Central memory CD4-positive, alpha-beta T cell (primary cell): ENCODE data around the gene UPK3A.
"Not testable (repeated sequence)": the region's sequence is repeated elsewhere in the genome, so short reads cannot be mapped to it uniquely, and the experiment has no call there.

Experiments used
- DNase-seq: peaks from one replicate; pipeline ENCODE4 v3.0.0; 2022

UPK3A gene

DNA sequence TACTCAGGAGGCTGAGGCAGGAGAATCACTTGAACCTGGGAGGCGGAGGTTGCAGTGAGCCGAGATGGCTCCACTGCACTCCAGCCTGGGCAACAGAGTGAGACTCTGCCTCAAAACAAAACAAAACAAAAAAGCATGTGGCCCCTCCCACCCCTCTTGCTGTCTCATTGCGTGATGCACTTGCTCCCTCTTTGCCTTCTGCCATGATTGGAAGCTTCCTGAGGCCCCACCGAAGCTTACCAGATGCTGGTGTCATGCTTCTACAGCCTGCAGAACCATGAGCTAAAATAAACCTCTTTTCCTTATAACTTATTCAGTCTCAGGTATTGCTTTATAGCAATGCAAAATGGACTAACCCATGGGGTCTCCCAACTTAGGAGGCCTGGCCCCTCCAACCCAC lies 26.8 kb upstream of the UPK3A start:
- not testable (repeated sequence) for DNase-seq

DNA sequence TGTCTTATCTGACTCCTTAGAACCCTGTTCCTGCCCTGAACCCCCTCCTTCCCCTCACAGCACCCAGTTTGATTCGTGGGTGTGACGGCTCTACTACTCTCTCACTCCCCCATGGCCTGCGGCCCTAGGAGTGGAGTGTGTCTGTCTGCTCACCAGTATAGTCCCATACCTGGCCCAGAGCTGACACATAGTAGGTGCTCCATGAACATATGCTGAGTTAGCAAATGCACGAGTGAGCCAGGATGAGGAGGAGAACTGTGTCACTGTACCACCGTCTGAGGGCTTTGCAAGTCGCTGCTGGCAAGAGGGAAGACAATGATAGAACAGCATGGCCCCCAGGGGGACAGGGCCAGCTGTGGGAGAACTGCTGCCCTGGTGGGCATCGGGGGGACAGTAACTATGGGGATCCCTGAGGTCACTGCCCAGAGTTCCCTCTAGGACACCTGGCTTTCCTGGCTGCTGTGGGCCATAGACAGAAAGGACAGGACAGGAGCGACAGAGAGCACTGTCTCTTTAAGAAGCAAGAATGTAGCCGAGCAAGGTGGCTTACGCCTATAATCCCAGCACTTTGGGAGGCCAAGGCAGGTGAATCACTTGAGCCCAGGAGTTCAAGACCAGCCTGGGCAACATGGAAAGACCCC lies 24.9 kb upstream of the UPK3A start:
- no peak for DNase-seq

DNA sequence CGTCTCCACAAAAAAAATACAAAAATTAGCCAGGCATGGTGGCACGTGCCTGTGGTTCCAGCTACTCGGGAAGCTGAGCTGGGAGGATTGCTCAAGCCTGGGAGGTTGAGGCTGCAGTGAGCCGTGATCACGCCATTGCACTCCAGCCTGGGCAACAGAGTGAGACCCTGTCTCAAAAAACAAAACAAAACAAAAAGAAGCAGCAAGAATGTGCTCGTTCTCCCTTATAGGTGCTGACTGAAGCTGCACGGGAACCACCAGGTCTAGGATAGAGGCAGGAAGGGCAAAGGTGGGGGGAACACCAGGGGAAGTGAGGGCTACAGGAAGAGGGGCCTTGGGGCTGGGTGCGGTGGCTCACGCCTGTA lies 24.4 kb upstream of the UPK3A start:
- not testable (repeated sequence) for DNase-seq

DNA sequence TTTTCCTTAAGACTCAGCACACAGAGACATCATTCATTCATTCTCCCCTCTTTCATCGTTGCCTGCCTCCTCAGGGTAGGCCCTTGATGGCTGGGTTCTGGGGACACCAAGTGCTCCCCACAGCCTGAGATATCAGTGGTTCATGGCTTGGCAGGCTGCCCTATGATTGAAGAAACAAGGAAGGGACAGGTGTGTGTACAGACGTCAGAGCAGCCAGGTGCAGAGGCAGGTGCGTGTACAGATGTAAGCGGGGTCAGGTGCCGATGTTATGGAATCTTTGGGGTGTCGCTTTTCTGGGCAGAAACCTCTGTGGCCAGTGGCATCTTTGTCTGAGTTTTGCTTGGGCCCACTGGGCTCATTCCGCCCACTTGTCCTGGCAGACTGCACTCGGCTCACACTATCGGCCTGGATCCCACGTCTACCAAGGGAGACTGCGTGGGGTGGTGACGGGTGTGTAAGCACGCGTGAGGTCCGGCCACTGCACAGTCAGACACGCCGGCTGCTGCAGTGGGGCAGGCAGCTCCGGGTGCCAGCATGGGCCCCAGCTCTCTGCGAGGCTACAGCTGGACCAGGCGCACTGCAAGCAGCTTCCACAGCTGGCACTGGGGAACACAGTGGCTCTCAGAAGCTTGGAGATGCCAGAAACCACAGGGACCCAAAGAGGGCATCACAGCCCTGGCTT lies 23.2 kb upstream of the UPK3A start:
- DNase-seq = no peak

DNA sequence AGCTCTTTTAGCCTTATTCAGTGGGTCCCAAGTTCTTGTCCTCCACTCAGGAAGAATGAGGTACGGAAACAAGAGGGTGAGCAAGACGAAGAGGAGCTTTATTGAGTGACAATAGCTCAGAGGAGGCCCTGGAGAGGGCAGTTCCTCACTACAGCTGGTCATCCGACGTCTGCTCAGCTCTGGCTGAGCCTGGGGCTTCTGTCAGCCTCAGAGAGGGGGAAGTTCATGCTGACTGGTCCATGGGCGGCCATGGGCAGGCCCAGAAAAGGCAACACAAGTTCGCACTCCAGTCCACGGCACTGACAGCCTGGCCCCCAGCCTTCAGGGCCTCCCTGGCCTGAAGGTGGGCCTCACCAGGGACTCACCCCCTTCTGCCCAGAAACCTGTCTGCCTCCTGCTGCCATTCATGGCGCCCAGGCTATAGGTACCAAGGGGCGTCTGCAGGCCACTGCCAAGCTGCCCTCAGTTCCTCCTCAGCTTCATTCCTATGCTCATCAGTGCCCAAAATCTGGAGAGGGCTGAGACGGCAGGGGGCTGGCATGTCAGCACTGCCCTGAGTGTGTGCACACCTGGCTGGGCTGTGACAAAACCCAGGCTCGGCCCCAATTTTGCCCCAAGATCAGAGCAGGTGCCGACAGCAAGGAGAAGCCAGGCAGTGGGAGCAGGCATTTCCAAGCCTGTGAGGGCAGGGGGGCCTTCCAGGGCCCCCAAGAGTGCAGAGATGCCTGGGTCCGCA lies 22.4 kb upstream of the UPK3A start:
- DNase-seq = no peak

DNA sequence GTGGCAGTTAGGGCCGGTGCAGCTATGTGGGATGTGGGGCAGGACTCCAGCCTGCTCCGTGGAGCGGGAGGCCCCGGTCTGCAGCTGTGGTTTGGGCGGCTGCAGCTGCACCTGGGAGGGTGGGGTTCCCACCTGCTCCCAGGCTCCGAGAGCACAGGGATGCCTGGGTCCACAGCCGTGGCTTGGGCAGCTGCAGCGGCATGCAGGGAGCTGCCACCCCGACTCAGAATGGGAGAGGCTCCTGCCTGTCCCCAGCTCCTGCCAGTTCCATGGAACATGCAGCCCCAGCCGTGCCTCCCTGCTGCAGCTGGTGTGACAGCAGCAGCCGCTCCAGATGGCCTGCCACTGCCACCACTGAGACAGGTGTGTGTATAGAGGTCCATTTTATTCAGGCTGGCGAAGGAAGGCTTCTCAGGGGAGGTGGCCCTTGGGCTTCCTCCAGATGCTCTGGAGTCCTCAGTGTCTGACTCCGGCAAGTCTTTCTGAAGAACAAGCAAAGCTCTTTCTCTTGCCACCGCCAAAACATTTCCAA lies 21.8 kb upstream of the UPK3A start:
- no peak for DNase-seq

DNA sequence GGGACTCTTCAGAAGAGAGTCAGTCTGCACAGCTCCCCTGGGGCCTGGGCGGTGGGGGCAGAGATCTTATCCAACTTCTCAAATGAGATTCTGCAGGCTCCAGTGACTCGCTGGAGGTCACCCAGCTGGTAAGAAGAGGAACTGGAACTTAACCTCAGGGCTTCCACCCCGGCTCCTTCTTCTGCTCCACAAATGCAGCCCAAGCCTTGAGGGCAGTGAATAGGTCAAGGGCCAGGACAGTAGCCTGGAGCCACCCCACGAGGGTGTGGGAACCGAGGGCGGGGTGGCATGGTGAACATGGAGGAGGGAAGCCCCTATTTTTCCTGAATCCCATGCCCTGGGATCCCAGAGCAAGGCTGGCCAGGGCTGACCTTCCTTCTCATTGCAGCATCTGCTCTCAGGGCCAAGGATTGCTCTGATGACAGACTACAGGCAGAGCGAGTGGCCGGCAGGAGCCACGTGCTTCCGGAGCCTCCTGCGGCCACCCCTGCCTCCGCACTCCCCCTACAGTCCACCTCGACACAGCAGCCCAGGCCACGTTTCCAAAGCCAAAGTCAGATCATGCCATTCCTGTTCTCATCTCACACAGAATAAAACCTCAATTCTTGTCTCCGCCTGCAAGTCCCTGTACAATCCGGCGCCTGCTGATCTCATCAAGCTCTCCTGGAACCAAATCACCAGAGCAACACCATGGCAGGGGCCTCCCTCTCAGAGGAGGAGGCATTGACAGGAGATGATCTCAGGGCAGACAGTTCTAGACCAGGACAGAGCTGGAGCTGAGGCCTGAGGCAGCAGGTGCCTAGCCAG lies 21.1 kb upstream of the UPK3A start:
- DNase-seq = no peak

DNA sequence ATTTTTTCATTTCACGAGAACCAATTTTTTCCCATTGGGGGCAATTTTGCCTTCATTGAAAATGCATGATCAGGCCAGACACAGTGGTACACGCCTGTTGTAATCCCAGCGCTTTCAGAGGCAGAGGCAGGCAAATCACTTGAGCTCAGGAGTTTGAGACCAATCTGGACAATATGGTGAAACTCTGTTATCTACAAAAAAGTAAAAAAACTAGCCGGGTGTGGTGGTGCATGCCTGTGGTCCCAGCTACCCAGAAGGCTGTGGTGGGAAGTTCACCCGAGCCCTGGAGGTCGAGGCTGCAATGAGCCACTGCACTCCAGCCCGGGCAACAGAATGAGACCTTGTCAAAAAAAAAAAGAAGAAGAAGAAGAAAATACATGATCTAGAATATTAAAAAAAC lies 19.2 kb upstream of the UPK3A start:
- no peak for DNase-seq

DNA sequence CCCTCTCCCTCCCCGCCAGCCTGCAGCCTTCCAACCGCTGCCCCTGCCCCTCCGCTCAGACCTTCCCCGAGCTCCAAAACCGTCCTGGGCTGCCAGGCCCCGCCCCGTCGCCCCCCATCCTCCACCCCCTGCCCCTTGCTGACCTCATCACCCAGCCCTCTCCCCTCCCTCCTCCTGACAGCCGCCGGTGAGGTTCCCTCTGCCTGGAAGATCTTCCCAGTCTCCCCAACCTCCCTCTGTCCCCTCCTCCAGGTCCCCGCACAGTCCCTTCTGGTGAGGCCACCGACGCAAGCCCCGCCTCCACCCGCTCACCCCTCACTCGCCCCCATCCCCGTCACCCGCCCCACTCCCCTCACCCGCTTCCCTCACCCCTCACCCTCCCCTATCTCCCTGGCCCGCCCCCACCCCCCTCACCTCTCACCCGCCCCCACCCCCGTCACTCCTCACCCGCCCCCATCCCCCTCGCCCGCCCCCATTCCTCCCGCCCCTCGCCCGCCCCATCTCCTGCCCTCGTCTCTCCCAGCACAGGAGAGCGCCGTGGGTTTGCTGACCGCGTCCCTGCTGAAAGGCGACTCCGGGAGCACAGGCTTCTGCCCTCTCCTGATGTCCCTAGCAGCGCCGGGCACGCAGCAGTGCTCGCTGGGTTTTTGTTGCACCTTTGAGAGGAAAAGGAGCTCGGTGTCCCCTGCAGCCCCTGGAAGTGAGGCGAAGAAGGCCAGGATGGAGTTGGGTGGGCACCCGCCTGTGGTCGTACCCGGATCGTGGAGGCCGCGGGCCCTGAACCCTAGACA lies 16.4 kb upstream of the UPK3A start:
- DNase-seq = no peak

DNA sequence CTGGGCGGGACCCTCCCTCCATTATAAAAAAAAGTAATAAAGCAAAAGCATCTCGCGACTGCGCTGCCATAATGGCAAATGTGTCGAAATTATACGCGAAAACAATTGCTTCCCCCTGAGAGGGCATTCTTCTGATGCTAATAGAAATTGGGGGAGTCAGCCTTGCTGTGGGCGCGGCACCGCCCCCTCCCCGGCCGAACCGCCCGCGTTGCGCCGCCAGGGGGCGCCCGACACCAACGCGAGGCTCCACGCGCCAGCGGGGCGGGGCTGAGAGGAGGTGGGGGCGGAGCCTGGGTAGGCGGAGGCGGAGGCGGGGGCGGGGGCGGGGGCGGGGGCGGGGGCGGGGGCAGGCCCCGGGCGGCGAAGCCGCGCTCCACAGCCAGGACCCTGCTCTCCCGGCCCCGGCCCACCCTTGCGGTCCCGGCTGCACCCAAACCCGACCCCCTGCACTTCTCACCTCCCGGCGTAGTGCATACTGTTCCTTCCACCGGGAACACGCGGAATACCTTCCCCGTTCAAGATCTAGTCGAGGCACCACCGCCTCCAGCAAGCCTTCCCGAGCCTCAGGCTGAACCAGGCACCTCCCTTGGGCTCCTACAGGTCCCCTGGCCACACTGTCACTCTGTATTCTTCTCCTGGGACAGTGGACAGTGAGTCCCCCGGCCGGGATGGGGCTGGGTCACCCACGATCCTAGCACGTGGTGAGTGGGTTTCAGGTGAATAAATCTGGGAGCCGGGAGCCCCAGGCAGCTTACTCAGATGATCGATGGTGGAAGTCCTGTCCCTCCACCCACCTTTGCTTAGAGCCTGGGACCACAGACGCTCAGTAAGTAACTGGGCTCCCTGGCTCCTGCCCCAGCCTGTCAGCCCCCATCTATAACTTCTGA lies 15.5 kb upstream of the UPK3A start:
- DNase-seq = peak; percentile 87

DNA sequence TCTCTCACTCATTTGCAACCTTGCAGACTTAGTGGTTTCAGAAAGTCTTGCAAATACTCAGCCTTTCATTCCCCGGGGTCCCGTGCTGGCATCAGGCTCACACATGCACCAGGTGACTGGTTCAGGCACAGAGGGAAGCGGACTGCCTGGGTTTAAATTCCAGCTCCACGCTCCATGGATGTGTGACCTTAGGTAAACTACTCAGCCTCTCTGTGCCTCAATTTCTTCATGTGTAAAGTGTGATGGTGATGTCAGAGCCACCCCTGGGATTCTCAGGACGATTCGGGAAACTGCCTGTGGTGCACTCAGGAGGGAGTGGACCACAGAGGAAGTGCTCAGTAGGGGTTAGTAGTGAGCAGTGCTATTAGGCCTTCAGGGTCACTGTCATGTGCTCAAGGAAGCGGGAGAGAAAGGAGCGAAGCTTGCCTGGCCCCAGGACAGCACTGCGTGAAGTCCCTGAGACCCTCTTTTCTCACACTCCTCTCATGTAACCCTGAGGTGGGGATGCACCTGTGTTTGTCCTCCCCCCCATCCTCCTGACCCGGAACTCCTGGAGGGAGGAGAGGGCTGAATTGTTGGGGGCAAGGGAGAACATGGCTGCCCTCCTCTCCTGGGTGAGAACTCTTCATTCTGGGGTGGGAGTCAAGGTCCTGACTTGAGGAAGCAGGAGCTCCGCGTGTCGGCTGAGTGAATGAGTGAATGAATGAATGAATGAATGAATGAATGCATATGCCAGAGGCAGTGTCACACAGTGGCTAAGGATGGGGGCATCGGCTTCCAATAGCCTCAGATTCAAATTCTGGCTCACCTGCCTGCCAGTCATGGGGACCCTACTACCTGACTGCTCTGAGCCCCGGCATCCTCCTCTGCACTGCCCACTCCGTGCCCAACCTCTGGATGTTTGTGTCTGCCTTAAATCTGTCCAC lies 14.4 kb upstream of the UPK3A start:
- DNase-seq = no peak

DNA sequence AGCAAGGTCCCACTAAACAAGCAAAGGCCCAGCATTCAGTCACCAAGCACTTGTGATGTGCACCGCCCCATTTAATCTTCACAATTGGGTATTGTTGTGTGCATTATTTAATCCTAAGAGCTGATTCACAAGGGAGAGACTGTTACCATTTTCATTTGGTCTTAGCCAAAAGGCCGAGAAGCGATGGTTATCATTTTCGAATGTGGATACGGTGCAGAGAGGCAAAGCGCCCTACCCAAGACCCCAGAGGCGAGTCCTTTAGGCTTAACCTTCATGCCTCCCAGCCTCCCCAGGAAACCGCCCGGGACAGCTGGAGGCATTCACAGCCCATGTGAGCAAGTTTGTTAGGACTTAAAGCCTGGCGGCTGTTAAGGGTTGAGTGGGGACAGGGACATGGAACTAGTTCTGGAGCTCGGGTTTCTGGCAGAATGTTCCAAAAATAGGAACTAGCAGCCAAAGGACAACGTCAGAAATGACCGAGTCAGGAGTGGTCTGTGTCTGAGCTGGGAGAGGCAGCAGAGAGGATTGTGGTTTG lies 13.0 kb upstream of the UPK3A start:
- no peak for DNase-seq

DNA sequence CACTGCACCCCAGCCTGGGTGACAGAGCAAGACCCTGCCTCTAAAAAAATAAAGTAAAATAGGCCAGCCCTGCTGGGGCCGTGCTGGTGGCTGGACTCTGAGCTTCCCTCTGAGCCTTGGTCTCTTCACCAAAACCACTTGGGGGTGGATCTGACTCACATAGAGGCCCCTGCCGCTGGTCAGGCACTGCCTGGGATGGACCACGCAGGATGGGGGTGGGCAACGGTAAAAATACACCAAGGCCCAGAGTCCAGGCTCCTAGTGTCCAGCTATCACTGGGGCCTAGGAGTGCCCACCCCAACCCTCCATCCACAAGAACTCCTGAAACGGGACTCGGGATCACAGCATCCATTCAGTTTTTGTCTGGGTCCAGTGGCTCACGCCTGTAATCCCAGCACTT lies 12.3 kb upstream of the UPK3A start:
- no peak for DNase-seq

DNA sequence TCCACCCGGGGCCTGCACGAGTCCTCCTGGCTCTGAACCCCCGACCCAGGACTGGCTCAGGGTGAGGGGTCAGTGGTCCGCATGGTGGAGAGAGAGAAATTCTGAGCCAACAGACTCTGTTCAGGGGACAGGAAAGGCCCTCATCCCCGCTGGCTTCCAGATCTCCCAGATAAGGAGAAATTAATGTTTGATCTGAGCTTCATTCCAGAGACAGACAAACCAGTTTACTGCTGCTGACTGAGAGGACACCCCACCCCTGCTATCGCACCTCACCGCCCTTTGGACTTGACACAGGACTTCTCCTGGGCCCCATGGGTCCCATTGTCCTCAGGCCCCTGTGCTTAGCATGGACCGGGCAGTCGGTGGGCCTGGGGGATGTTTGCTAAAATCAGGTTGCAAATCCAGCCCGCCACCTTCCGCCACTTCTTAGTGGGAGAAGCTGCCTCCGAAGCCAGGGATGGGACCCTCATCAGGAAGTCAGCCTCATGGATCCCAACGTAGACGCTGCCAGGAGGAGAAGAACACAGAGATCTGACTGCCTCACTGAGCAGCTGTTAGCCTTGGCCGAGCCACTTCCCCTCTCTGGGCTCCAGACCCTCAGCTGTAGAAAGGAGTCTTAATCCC lies 11.2 kb upstream of the UPK3A start:
- no peak for DNase-seq

DNA sequence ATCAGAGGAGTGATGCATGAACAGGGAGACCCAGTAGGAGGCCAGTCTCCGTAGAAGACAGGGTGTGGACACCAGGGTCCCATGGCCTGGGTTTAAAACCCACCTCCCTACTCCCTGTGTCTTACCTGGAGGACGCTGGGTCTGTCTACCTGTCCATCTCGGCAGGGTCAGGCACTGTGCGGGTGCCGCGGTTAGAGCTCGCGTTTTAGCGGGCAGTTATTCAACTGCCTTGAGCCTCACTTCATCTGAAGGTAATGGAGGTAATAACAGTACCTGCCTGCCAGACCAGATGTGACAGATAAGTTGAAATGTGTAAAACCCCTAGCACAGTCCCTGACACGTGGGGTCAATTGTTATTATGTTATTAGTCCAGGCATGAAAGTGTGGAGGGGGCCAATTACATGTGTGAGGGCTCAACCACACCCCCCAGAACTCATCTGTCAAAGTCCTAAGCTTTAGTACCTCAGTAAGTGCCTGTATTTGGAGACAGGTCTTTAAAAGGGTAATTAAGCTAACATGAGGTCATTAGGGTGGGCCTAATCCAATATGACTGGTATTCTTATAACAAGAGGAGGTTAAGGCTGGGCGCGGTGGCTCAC lies 8.1 kb upstream of the UPK3A start:
- no peak for DNase-seq

DNA sequence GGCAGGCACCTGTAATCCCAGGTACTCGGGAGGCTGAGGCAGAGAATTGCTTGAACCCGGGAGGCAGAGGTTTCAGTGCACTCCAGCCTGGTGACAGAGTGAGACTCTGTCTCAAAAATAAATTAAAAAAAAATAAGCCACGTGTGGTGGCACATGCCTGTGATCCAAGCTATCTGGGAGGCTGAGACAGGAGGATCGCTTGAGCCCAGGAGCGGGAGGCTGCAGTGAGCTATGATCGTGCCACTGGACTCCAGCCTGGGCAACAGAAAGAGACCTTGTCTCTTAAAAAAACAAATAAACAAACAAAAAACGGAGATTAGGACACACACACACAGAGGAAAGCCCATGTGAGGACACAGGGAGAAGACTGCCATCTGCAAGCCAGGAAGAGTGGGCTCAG lies 7.0 kb upstream of the UPK3A start:
- DNase-seq = not testable (repeated sequence)

DNA sequence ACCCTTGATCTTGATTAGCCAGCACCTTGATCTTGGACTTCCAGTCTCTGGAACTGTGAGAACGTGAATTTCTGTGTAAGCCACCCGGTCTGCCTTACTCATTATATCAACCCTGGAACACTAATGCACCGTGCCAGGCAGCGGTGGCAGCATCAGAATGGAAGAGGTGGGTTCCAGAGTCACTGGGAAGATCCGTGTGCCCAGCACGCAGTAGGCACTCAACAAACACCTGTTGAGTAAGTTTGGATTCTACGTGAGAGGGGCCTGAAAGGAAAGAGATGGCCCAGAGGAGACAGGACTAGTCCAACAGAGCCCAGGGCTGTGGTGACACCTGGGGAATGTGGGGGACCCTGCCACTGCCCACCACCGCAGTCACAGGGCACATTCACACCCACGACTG lies 6.6 kb upstream of the UPK3A start:
- no peak for DNase-seq

DNA sequence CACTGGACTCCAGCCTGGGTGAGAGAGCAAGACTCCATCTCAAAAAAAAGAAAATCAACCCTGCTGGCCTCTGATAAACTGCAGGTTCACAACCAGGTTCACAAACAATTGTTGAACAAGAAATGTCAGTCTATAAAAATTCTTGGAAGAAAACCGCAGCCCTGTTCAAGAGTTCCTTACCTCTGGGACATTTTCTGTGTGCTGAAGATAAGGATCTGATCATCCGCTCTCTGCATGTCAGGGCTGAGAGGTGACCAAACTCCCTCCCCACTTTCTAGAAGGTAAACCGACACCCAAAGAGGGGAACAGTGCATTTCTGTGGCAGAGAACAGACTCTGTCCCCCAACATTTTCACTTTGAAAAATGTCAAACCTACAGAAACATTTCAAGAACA lies 4.2 kb upstream of the UPK3A start:
- no peak for DNase-seq

DNA sequence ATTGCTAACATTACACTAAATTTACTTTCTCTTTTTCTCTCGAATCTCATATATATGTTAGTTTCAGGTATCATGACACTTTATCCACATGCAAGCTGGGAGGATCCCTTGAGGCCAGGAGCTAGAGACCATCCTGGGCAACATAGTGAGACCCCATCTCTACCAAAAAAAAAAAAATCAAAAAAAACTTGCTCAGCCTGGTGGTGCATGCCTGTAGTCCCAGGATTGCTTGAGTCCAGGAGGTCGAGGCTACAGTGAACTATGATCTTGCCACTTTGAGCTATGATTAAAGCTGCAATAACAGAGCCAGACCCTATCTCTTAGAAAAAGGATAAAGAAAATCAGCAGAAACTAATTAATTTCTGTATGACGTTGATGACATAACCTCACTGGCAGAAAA lies 3.7 kb upstream of the UPK3A start:
- no peak for DNase-seq
